Astrocyte of the cerebellum (primary cell): Measurements from ENCODE around the gene PDZD2.

Experiments
- DNase-seq: peaks from one replicate; pipeline ENCODE4 v3.0.0-alpha.2; 2011; ENCODE audit warnings: low read depth
- H3K4me3 ChIP-seq: 2 replicates; pipeline ENCODE4 v1.5.1; 2011; ENCODE audit warnings: mild to moderate bottlenecking, low read depth, low read length, moderate library complexity
- in situ Hi-C: cut with HindIII; loops from 2 replicates; pipeline ENCODE4 v1.10.0; 2017; ENCODE audit warnings: low sequenced_read_pairs
- TF ChIP-seq, protein P1 (sequence below): IDR thresholded peaks from 2 replicates; pipeline ENCODE4 v1.5.1; 2012; ENCODE audit warnings: low read length, low read depth, moderate library complexity, mild to moderate bottlenecking; ENCODE audit errors: missing control alignments

PDZD2 gene

DNA sequence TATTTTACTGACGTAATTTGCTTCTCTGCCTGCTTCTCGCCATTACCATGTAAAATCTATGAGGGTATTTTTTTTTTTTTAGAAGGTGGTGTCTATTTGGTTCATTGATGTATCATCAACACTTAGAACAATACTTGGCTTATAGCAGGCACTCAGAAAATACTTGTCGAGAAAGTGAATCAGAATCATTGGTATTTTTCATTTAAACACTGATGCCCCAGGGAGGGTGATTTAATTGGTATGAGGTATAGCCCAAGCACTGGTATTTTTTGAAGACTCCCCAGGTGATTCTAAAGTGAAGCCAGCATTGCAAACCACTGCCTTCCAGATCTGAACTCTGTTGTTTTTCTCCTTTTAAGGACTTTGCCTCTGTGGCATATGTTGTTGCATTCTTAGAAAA, 16.6 kb downstream of the PDZD2 start:
- no peak overlapping the region for H3K4me3 ChIP-seq
- TF ChIP-seq, protein P1, sequence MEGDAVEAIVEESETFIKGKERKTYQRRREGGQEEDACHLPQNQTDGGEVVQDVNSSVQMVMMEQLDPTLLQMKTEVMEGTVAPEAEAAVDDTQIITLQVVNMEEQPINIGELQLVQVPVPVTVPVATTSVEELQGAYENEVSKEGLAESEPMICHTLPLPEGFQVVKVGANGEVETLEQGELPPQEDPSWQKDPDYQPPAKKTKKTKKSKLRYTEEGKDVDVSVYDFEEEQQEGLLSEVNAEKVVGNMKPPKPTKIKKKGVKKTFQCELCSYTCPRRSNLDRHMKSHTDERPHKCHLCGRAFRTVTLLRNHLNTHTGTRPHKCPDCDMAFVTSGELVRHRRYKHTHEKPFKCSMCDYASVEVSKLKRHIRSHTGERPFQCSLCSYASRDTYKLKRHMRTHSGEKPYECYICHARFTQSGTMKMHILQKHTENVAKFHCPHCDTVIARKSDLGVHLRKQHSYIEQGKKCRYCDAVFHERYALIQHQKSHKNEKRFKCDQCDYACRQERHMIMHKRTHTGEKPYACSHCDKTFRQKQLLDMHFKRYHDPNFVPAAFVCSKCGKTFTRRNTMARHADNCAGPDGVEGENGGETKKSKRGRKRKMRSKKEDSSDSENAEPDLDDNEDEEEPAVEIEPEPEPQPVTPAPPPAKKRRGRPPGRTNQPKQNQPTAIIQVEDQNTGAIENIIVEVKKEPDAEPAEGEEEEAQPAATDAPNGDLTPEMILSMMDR = no peak
- no peak for DNase-seq
- in situ Hi-C loops = no loop called here

DNA sequence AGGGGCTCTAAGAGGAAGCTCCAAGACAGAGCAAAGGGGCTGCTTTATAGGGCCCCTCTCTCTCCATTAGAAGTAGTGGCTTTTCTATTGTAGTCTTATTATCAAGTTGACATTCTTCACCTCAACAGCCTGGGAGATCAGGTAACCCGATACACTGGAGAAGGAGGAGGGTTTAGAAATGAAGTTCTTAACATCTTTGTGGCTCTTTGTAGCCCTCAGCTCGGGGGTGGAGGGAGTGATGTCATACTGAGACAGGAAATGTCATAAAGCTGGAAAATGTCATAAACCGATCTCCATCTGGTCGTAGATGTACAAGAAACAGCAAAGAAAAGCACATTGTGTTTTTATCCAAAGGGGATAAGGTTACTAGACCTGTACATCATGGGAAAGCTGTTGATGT, 17.9 kb downstream of the PDZD2 start:
- in situ Hi-C loops = no loop called here

DNA sequence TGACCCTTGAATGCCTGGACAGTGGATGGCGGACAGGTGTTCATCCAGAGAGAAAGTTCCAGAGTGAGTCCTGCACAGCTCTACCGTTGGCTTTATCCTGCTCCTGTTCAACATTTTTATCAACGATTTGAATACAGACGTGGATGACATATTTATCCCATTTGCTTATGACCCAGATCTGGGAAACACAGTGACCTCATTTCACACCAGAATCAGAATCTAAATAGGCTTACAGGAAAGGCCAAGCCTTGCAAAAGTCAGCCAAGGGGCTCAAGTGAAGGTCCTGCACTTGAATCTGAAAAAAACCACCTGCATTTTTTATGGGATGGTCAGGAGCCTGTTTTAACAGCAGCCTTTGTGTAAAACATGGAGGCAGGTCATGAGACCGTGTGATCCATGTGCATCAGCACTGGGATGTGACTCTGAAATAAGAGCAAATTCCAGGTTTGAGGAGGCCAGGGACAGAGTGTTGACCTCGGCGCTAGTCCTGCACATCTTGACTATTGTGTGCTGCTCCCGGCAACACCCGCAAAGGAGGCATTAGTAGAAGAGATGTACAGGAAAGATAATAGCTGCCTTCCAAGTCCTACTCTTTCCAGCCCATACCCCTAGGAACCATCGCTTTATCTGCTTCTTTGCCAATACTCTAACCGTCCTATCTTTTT, 18.5 kb downstream of the PDZD2 start:
- in situ Hi-C loops = no loop called here
- no peak for DNase-seq
- TF ChIP-seq, protein P1 = no peak
- H3K4me3 ChIP-seq = no peak overlapping the region

More for the DNA sequence above, 17.9 kb downstream of the PDZD2 start:
- H3K4me3 ChIP-seq = no peak overlapping the region
- TF ChIP-seq, protein P1 = no peak
- no peak for DNase-seq

DNA sequence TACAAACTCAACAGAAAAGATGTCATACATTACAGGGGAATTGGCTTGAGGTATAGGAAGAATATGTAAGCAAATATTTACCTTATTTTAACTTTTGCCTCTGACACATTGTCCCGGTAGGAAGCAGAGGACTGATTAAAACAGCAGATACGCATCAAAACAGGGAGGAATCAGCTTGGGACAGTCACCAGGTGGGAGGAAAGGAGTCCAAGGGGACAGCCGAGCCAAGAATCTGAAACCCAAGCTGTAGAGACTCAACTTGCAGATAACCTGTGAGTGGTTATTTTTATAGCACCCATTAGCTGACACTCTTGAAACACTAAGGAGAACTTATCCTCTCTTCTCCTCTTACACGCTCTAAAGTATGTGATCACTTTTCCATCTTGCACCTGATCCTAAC, 22.3 kb downstream of the PDZD2 start:
- no peak for DNase-seq
- in situ Hi-C loops = no loop called here
- H3K4me3 ChIP-seq = no peak overlapping the region
- TF ChIP-seq, protein P1 = no peak

DNA sequence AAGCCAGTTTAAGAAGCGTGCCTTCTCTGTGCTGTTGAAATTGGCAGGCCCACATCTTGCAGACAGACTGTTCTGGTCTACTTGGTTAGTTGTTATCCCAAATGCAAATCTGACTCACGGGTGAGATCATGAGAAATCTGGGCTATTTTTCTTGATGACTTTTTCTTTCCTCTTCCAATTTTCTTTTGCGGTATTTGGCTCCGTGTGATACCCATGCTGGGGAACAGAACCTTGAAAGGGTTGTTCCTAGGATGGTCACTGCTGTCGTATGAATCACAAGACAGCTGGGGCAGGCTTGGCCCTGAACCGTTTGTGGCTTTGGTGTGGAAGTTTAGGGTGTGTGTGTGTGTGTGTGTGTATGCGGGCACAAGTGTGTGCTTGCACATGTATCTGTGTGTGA, 24.6 kb downstream of the PDZD2 start:
- TF ChIP-seq, protein P1 = no peak
- in situ Hi-C loops = no loop called here
- peak; percentile 98 for DNase-seq
- no peak overlapping the region for H3K4me3 ChIP-seq

DNA sequence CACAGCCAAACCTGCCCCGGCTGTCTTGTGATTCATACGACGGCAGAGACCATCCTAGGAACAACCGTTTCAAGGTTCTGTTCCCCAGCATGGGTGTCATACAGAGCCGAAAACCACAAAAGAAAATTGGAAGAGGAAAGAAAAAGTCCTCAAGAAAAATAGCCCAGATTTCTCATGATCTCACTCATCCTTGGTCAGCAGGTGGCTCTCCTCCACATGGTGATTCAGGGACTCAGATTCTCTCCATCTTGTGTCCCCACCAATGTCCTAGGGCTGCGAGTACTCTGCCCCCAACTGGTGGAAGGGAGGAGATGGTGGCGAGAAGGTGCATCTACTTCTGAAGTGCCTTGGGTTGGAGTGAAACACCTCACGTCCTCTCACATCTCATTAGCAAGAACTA, 25.6 kb downstream of the PDZD2 start:
- TF ChIP-seq, protein P1 = peak; percentile 40

DNA sequence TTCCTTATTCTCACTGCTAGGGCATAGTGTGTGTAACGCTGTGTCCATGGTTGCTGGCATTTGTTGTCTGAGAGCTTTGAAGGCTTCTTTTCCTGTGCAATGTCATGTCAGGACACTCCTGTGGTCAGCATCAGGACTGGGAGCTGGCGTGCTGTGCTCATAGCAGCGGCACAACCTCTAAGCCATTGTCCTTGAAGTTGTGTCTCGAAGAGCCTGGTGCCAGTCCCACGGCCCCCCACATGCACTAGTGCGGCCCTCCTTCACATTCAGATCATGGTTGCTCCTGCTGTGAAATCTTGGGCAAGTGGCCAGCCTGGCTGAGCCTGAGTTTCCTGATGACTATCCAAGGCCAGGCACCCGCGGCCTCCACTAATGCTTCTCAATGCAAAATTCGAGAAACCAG, 32.4 kb downstream of the PDZD2 start:
- no peak overlapping the region for H3K4me3 ChIP-seq
- in situ Hi-C loops = no loop called here
- DNase-seq = peak; percentile 86
- TF ChIP-seq, protein P1 = no peak

More for the DNA sequence above, 25.6 kb downstream of the PDZD2 start:
- H3K4me3 ChIP-seq = no peak overlapping the region
- peak; percentile 86 for DNase-seq
- in situ Hi-C loops = no loop called here
